D721Med (cell line): ENCODE data around the gene DDX53.

Source experiments
- DNase-seq: peaks from one replicate; pipeline ENCODE4 v3.0.0; 2011; ENCODE audit warnings: low spot score; ENCODE audit not compliant: insufficient read length
- FAIRE-seq: peaks from 2 replicates; lab custom pipeline; 2011; peaks lifted over from hg19 to GRCh38; lab: Jason Lieb, UNC
- CTCF ChIP-seq: IDR thresholded peaks from 2 replicates; pipeline ENCODE4 v1.5.1; 2012; ENCODE audit warnings: mild to moderate bottlenecking, control low read depth; ENCODE audit not compliant: insufficient read depth; ENCODE audit errors: missing control alignments

The DDX53 gene

DNA sequence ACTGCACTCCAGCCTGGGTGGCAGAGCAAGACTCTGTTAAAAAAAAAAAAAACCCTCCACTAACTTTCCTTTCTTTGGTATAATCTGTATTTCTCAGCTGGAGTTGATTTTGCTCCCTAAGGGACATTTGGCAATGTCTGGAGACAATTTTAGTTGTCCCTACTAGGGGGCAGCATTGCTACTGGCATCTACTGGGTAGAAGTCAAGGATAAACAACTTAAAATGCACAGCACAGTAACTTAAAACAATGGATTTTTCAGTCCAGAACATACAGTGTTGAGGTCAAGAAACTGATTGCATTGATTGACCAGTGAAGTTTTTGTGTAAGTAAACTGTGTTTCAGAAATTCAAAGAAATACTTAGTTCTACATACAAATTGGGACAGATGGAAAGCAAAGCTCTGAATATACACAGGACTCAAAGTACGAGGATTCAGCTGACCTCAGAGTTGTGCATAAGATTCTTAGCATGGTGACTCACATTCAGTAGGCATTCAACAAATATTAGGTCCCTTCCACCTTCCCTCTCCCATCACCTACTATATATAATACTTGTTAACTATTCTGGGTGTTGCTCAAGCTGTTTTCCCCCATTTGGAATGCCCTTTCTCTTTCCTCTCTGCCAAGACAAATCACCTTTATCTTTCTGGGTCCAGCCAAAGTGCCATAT lies 8.8 kb downstream of the DDX53 start:
- DNase-seq, result no peak
- FAIRE-seq, result peak; percentile 41
- peak; percentile 47 for TF ChIP-seq CTCF

- DNase-seq (no peak), FAIRE-seq (no peak)
- TF ChIP-seq CTCF, result no peak
Observed at GRCh38 chrX:23012162-23012561, 12.4 kb downstream of the DDX53 start.

- no peak for TF ChIP-seq CTCF
- FAIRE-seq (no peak), DNase-seq (no peak)
Observed at GRCh38 chrX:23012636-23013035, 12.9 kb downstream of the DDX53 start.

DNA sequence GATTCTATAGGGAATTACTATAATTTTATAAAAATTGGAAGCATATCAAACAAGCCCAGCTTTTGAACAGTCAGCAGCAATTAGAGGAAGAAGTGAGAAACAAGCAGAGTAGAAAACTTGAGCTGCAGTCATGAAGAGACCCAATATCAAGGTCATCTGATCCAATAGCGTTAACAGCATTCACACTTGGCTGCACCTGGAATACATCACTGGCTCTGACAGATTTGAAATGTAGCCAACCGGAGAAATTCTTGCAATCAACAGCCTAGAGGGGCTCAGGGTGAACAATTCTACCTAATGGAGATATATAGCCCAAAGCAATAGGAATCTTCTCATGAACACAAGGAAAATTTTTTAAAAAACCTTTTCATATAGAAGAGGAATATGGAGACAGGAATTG lies 13.6 kb downstream of the DDX53 start:
- FAIRE-seq (no peak), DNase-seq (no peak)
- TF ChIP-seq CTCF, result no peak

DNA sequence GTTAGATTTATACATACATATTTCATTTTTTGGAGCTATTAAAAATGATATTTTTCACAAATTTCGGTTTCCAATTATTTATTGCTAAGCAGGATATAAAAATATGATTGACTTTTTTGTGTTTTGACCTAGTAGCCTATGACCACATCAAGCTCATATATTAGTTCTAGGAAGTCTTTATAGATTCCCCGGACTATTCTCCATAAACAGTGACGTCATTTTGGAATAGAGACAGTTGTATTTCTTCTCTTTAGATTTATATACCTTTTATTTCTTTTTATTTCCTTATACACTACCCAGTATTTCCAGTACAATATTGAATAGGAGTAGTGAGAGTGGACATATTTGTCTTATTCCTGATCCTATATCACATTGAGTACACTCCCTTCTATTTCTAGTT lies 31.8 kb downstream of the DDX53 start:
- FAIRE-seq (no peak), DNase-seq (no peak)
- TF ChIP-seq CTCF, result no peak

DNA sequence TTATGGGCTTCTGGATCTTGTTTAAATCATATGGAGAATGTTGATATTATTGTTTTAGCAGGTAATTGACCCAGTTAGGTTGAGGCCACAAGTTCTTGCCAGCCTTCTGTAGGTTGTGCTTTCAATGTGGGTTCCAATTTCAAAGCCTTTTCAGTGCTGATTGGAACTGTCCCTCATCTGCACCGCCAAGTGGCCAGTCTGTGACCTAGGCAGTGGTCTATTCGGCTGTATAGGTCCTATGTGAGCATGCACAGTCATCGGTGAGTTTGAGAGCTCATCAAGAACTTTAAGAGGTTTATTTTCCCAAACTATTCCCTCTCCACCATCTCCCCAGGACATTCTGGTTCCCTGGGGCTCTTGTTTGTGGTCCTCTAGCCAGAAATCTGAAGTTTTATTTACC lies 35.7 kb downstream of the DDX53 start:
- no peak for FAIRE-seq
- no peak for DNase-seq

GRCh38 chrX:23046443-23046842 lies 46.7 kb downstream of the DDX53 start:
- TF ChIP-seq CTCF, result no peak
- DNase-seq, result no peak
- no peak for FAIRE-seq

More for the DNA sequence above, 35.7 kb downstream of the DDX53 start:
- no peak for TF ChIP-seq CTCF
